Panc1 (cell line): Measurements from ENCODE around the gene DLG2. TPM values are rescaled to one million over a fixed set of nuclear protein-coding genes. Genes with fewer than 3 reads are reported as not detected.

Experiments
- ATAC-seq: fragments of 200-7000 bp; cut with Tn5 transposase; 2 replicates; pipeline ENCODE4 v1.9.1; 2020; ENCODE audit warnings: mild to moderate bottlenecking, moderate library complexity
- BruUV-seq: library from RNA; stranded (reverse); fragments of 400-500 nt; replicated peaks from 2 replicates; lab custom pipeline; 2021; lab: Mats Ljungman, UMichigan
- CTCF ChIA-PET: fragments of 300-600 bp; sonication (Branson Sonifier 250); formaldehyde crosslinking; loops from one replicate; lab custom pipeline; 2022; ENCODE audit warnings: antibody characterized with exemption; lab: Charles Lee
- POLR2A ChIA-PET: fragments of 300-600 bp; sonication (Branson Sonifier 250); formaldehyde crosslinking; loops from one replicate; lab custom pipeline; 2022; ENCODE audit warnings: antibody characterized with exemption; lab: Charles Lee
- DNase-seq: peaks from one replicate; pipeline ENCODE4 v3.0.0-alpha.2; 2010; ENCODE audit warnings: low read depth, low spot score
- H3K27ac ChIP-seq: 2 replicates; pipeline ENCODE4 v1.5.1; 2011; ENCODE audit warnings: mild to moderate bottlenecking, low read length, inconsistent platforms
- H3K27me3 ChIP-seq: fragments of 200-500 bp; sonication (Bioruptor generic); 2 replicates; pipeline ENCODE4 v1.6.0; 2014; ENCODE audit warnings: low read length, inconsistent platforms; ENCODE audit not compliant: control insufficient read depth, insufficient read depth
- H3K36me3 ChIP-seq: fragments of 200-500 bp; sonication (Bioruptor generic); 2 replicates; pipeline ENCODE4 v1.5.1; 2014; ENCODE audit warnings: inconsistent platforms, mild to moderate bottlenecking, low read length, moderate library complexity; ENCODE audit not compliant: control insufficient read depth, insufficient read depth
- H3K4me1 ChIP-seq: 2 replicates; pipeline ENCODE4 v1.5.1; 2011; ENCODE audit warnings: inconsistent platforms, mild to moderate bottlenecking, low read length, moderate library complexity; ENCODE audit not compliant: control insufficient read depth, insufficient read depth
- H3K4me3 ChIP-seq, 2 experiments: 2 replicates each; pipeline ENCODE4 v1.5.1; 2011 to 2012; ENCODE audit warnings: low read depth in 2 of 2, low read length in 2 of 2, mild to moderate bottlenecking in 2 of 2, inconsistent platforms in 1 of 2, moderate library complexity in 1 of 2
- H3K9me3 ChIP-seq: fragments of 200-500 bp; sonication (Bioruptor generic); 2 replicates; pipeline ENCODE4 v1.5.1; 2014; ENCODE audit warnings: low read depth, mild to moderate bottlenecking, inconsistent platforms, low read length, moderate library complexity; ENCODE audit not compliant: control insufficient read depth, insufficient read depth
- CTCF ChIP-seq: fragments of 450-650 bp; IDR thresholded peaks from 2 replicates; pipeline ENCODE4 v1.5.1; 2017; ENCODE audit warnings: mild to moderate bottlenecking
- POLR2AphosphoS5 ChIP-seq: IDR thresholded peaks from 2 replicates; pipeline ENCODE4 v1.6.1; 2012; ENCODE audit warnings: mild to moderate bottlenecking, low read depth, low read length, moderate library complexity
- REST ChIP-seq, 2 experiments: IDR thresholded peaks; 2 replicates each; pipeline ENCODE4 v1.6.1; 2011 to 2012; ENCODE audit warnings: low read depth in 2 of 2, control low read depth in 1 of 2, low read length in 1 of 2, mild to moderate bottlenecking in 1 of 2, moderate library complexity in 1 of 2; ENCODE audit not compliant: insufficient read depth in 1 of 2
- SIN3A ChIP-seq: IDR thresholded peaks from 2 replicates; pipeline ENCODE4 v1.6.1; 2012; ENCODE audit warnings: low read depth, mild to moderate bottlenecking, low read length, moderate library complexity, borderline replicate concordance; ENCODE audit not compliant: insufficient read depth
- TCF7L2 ChIP-seq: IDR thresholded peaks from 2 replicates; pipeline ENCODE4 v1.6.1; 2011; ENCODE audit warnings: mild to moderate bottlenecking, low read depth, low read length, inconsistent platforms
- in situ Hi-C: cut with HindIII; loops from 2 replicates; pipeline ENCODE4 v1.10.0; 2016; ENCODE audit warnings: low sequenced_read_pairs, low pct_unique_long_range_greater_than_20kb
- intact Hi-C: fragments of 100-400 bp; cut with micrococcal nuclease; formaldehyde crosslinking; loops from one replicate; pipeline ENCODE4 v1.10.0; 2022; ENCODE audit not compliant: unreplicated experiment
- total RNA-seq: library from RNA; stranded (reverse); gene quantifications from one replicate; pipeline ENCODE4 v1.2.1, GENCODE V29; 2021; ENCODE audit not compliant: unreplicated experiment

DLG2 gene
- total RNA-seq, 1 experiment from 2014 or later, result 4.2 TPM

- POLR2A ChIA-PET, result no interaction called here
- CTCF ChIA-PET, result no interaction called here
- TF ChIP-seq TCF7L2 (no peak), POLR2AphosphoS5 (no peak), REST (IDR thresholded peaks at IDR 0.05; ENCODE audit: insufficient read depth in 1 of 2, low read depth in 2 of 2, low read length in 1 of 2) (no peak), CTCF (no peak), SIN3A (no peak)
Observed at GRCh38 chr11:84581083-84581482, 1046.1 kb downstream of the DLG2 start.

GRCh38 chr11:84580428-84580827 is 1046.7 kb downstream of the DLG2 start:
- Histone ChIP-seq H3K36me3 (no peaks in the 10 kb centered on the region), H3K9me3 (no peaks in the 10 kb centered on the region), H3K27me3 (no peaks in the 10 kb centered on the region; the same call in 1 of the 2 replicates), H3K4me3 (no peak overlapping the region), H3K27ac (no peak overlapping the region), H3K4me1 (peaks cover 3% of the 10 kb centered on the region; the same call in 1 of the 2 replicates)
- ATAC-seq (no peak), DNase-seq (no peak)
- ChIA-PET CTCF (no interaction called here), POLR2A (no interaction called here)
- BruUV-seq, result no TSS peak
- TF ChIP-seq SIN3A (no peak), TCF7L2 (no peak), REST (IDR thresholded peaks at IDR 0.05; ENCODE audit: insufficient read depth in 1 of 2, low read depth in 2 of 2, low read length in 1 of 2) (no peak), CTCF (no peak), POLR2AphosphoS5 (no peak)
- in situ Hi-C loops (no loop called here), intact Hi-C loops (no loop called here)

More at GRCh38 chr11:84581083-84581482, 1046.1 kb downstream of the DLG2 start:
- H3K27ac ChIP-seq, result no peak overlapping the region
- no peak overlapping the region for H3K4me3 ChIP-seq
- no peaks in the 10 kb centered on the region for H3K36me3 ChIP-seq
- H3K4me1 ChIP-seq, result peaks cover 3% of the 10 kb centered on the region; the same call in 1 of the 2 replicates
- ATAC-seq (no peak), DNase-seq (no peak)
- intact Hi-C loops (no loop called here), in situ Hi-C loops (no loop called here)
- BruUV-seq, result no TSS peak
- no peaks in the 10 kb centered on the region for H3K9me3 ChIP-seq
- H3K27me3 ChIP-seq, result no peaks in the 10 kb centered on the region; the same call in 1 of the 2 replicates
